GOT3 (cell line): ENCODE data around the gene SH3BP5.

Experiments
- DNase-seq: peaks from one replicate; lab custom pipeline; 2025; ENCODE audit warnings: mixed read lengths; lab: John Stamatoyannopoulos, UW

The SH3BP5 gene

GRCh38 chr3:15325228-15325627, 7.2 kb downstream of the SH3BP5 start:
- DNase-seq: no peak

GRCh38 chr3:15324379-15324808, 8.0 kb downstream of the SH3BP5 start:
- DNase-seq: no peak

DNA sequence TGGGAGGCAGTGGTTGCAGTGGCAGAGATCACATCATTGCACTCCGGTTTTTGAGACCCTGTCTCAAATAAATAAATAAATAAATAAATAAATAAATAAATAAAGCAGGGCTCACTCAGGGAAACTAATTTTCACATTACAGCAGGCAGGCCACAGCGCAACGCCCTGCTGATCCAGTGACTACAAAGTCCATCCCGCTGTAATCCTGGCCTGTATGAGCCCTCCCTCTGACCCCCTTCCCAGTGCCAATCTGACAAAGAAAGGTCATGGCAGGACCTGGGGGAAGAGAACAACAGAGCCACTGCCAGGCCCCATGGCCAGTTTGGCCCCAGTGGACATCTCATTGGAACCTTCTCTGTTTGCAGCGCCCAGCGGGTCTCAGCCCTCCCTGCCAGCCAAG, 9.3 kb downstream of the SH3BP5 start:
- no peak for DNase-seq

DNA sequence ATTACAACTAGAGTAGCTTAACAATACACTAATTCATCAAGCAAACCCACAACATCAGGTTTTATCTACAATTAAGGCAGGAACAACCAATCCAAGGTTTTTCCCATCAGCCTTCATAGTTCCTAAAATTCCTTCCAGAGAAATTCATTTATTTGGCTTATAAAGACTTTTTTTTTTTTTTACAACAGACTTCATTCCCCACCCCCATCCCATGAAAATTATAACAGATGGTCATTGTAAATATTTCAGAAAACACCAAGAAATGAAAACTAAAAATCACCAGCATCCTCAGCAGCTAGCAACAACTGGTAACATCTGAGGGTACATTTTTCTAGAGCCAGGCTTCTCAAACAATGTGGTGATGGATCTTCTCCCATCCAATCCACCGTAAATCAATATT, 11.0 kb downstream of the SH3BP5 start:
- DNase-seq: no peak

DNA sequence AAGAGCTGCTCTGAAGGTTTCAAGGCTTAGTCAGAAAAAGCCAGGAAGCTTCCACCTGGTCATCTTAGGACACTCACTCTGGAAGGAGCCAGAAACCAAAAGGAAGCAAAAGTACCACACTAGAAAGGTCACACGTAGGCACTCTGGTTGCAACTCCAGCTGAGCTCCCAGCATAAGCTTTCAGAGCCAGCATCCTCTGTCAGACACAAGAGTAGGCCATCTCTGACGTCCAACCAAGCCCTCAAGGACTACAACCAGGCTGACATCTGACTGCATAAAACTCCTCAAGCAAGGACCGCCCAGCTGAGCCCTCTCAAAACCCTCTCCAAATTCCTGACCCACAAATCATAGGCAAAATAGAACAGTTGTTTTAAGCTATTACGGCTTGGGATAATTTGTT, 12.8 kb downstream of the SH3BP5 start:
- DNase-seq: no peak

DNA sequence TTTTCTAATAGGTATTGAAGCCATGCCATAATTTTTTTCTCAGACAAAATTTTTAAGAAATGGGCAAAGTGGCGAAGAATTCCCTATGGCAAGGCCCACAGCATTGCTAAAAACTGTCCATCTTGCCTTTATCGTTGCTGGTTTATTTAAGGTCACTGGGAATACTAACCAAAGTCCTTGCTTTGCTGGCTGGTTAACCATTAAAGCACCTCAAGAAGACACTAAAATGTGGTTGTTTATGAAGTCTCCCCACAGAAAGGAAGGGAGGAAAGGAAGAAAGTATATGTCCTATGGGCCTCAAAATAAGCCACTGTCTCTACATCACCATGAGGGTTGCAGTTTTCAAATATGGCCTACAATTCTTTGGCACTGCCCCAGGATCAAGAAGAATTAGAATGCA, 13.2 kb downstream of the SH3BP5 start:
- no peak for DNase-seq

DNA sequence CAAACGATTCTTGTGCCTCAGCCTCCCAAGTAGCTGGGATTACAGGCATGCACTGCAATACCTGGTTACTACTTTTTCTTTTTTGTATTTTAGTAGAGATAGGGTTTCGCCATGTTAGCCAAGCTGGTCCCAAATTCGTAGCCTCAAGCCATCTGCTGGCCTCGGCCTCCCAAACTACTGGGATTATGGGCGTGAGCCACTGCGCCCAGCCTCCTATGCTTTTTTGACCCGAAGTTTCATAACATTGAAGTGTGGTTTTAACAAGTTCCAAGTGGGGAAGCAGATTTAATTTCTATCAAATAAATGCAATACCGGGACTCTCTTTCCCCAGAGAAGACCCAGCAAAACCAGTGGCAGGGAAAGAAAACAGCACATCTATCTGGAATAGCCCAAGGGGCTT, 13.7 kb downstream of the SH3BP5 start:
- no peak for DNase-seq

- DNase-seq: no peak
Observed at GRCh38 chr3:15316998-15317435, 15.4 kb downstream of the SH3BP5 start.

- DNase-seq: no peak
Observed at GRCh38 chr3:15315003-15315402, 17.4 kb downstream of the SH3BP5 start.

DNA sequence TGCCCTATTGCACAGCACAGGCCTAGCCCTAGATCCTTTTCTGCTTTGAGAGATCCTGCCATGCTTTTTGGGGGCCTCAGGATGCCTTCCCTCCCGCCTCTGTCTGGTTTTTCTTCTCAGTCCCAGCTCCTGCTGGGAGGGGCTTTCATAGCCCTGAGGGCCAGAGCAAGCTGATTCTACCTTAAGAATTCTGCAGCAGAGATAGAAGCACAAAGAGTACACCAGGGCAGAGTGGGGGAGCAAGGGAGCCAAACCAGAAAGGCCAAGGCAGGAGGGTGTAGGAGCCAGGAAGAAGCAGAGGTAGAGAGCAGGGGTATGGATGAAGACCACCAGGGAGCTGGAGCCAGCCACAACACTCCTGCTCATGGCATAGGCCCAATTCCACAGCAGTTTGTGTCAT, 18.1 kb downstream of the SH3BP5 start:
- no peak for DNase-seq

DNA sequence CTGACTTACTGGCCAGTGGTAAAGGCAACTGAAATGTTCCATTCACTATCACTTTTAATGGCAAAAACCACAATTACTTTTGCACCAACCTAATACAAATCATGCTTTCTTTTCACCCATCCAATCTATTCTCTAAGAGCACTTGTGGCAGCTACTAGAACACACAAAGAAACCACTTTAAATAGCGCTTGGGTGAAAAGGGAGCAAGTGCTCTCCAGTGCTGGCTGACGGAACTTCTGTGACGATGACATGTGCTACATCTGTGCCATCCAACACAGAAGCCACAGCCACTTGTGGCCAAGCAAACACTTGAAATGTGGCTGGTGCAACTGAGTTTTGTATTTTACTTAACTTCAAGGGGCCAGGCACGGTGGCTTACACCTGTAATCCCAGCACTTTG, 18.9 kb downstream of the SH3BP5 start:
- no peak for DNase-seq

- DNase-seq: no peak
Observed at GRCh38 chr3:15312550-15312949, 19.8 kb downstream of the SH3BP5 start.

GRCh38 chr3:15310491-15311370, 21.7 kb downstream of the SH3BP5 start:
- no peak for DNase-seq

DNA sequence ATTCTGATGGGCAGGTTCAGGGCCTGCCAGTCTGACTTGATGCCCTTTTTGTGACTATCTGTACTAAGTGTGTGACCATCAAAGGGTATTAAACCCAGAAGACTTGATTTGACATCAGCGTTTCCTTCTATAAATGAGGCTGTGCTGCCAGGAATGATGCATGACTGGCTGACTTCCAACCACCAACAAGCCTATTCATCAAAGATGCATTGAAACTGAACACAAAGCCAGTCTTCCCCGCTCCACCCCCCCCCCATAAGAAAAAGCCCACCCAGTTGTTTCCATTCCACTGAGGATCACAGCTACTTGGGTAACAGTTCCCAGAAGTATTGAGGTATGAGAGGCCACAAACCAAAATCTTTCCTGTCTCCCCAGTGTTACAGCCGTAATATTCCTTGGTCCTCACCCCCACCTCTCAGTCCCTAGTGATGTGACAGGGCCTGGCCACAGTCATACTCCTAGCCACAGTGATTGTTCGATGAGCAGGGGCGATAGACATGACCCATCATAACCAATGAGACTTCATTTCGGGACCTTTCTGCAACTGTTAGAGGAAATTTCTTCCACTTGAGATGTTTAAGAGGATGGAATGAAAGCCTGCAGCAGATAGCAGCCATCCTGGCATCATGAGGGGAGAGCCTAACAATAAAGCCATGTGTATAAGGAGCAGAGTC, 22.6 kb downstream of the SH3BP5 start:
- no peak for DNase-seq

- no peak for DNase-seq
Observed at GRCh38 chr3:15307580-15307979, 24.8 kb downstream of the SH3BP5 start.

GRCh38 chr3:15306979-15307359, 25.4 kb downstream of the SH3BP5 start:
- DNase-seq: no peak

- DNase-seq: no peak
Observed at GRCh38 chr3:15305359-15305844, 27.0 kb downstream of the SH3BP5 start.

GRCh38 chr3:15303728-15304127, 28.7 kb downstream of the SH3BP5 start:
- DNase-seq: no peak

GRCh38 chr3:15303216-15303615, 29.2 kb downstream of the SH3BP5 start:
- DNase-seq: no peak

GRCh38 chr3:15301761-15302160, 30.6 kb downstream of the SH3BP5 start:
- no peak for DNase-seq

DNA sequence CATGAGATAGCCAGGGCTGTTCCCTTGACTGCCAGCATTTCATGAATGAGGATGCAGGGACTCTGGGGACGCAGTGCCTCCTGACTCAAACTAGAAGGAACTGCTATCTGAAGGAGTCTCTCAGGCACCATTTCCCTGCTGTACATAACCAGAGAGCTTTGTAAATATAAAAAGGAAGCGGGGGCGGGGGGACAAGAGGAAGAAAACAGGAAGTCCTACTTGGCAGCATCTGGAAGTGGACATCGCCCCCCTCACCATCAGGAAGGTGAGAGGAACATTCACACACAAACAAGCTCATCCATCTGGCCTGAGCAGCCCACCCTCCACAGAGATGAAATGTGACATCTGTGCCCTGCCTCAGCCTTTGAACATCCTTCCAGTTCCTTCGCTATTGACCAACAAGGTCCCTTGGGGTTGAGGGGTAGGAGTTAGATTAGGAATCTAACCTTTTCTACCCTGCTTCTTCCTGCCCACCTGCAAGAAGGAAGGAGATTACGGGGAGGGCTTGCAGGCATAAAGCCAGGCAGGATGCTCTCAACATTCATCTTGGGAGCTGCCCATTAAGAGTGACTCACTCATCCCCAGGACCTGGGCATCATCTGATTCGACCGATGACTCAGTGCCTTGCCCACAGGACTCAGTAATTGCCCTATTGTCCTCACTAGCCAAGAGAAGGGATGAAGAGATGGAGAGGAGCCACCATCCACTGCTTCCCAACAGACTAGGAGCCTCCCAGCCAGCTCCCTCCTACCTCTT, 31.9 kb downstream of the SH3BP5 start:
- DNase-seq: no peak

- DNase-seq: no peak
Observed at GRCh38 chr3:15299036-15299435, 33.4 kb downstream of the SH3BP5 start.

DNA sequence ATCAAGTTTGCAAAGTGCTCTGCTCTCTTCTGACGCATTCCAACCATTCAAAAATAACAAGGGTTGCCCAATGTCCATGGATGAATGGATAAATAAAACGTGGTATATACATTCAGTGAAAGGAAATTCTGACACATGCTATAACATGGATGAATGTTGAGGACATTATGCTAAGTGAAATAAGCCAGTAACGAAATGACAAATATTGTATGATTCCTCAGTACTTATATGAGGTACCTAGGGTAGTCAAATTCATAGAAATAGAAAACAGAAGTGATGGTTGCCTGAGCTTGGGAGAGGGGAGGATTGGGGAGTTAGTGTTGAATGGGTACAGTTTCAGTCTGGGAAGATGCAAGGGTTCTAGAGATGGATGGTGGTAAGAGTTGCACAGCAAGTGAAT, 33.9 kb downstream of the SH3BP5 start:
- DNase-seq: no peak
